Measurements from ENCODE around the gene PPP1R18. TPM values are rescaled to one million over a fixed set of nuclear protein-coding genes. Genes with fewer than 3 reads are reported as not detected.

PPP1R18 gene
- total RNA-seq, 6 experiments from 2014 or later = 135 to 149 (median 141) TPM

DNA sequence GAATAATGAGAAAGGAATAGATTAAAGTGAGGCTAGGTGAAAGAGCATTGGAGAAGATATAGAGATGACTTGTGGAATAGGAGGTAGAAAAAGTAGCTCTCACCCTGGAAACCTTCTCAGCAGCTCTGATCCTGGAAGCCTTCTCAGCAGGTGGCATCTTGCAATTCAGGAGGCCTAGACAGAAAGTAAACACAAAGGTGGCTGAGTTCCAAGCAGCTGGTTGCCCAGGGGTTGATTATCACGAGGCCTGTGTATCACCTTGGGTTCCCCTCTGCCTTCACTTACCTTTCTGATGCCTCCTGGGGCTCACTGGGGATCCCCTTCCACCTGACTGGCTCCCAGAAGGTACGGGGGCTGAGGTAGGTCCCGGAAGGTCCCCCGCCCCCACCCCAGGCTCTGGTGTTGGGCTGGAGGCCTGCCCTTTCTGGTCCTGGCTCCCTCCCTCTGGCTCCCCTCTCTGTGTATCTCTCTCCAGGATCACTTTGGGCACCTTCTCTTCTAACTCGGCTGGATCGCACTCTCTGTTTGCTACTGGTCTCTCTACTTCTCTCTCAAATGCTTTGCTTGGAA, 20.9 kb upstream of the PPP1R18 start:
- TF ChIP-seq, protein P1, sequence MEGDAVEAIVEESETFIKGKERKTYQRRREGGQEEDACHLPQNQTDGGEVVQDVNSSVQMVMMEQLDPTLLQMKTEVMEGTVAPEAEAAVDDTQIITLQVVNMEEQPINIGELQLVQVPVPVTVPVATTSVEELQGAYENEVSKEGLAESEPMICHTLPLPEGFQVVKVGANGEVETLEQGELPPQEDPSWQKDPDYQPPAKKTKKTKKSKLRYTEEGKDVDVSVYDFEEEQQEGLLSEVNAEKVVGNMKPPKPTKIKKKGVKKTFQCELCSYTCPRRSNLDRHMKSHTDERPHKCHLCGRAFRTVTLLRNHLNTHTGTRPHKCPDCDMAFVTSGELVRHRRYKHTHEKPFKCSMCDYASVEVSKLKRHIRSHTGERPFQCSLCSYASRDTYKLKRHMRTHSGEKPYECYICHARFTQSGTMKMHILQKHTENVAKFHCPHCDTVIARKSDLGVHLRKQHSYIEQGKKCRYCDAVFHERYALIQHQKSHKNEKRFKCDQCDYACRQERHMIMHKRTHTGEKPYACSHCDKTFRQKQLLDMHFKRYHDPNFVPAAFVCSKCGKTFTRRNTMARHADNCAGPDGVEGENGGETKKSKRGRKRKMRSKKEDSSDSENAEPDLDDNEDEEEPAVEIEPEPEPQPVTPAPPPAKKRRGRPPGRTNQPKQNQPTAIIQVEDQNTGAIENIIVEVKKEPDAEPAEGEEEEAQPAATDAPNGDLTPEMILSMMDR (IDR thresholded peaks at IDR 0.05) = no peak
- no peak overlapping the region for H3K4me3 Mint-ChIP-seq
- H3K27ac Mint-ChIP-seq = no peak overlapping the region
- no peaks in the 10 kb centered on the region for H3K4me1 Mint-ChIP-seq (ENCODE audit: low read depth)
- H3K36me3 Mint-ChIP-seq (ENCODE audit: low read depth) = peaks cover 31% of the 10 kb centered on the region
- H3K27me3 Mint-ChIP-seq (ENCODE audit: insufficient read depth) = peaks cover 2% of the 10 kb centered on the region; the same call in 1 of the 2 replicates
- no peak for DNase-seq
- no peaks in the 10 kb centered on the region for H3K9me3 Mint-ChIP-seq

DNA sequence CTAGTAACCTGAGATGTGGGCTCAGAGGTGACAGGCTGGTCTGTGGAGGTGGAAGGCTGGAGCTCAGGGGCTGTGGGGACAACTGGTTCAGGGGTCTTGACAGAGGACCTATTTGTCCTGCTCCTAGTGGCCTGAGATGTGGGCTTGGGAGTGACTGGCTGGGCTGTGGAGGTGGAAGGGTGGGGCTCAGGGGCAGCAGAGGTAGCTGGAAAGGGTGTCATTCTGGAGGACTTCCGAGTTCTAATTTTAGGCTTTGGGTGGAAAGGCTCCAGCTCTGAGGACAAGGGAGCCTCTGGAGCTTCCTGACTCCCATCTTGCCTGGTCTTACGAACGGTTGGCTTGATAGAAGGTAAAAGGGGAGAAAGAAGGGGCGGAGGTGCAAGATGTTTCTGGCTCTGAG, 19.2 kb upstream of the PPP1R18 start:
- Mint-ChIP-seq H3K4me1 (ENCODE audit: low read depth) (no peaks in the 10 kb centered on the region), H3K9me3 (no peaks in the 10 kb centered on the region), H3K4me3 (no peak overlapping the region), H3K36me3 (ENCODE audit: low read depth) (peaks cover 23% of the 10 kb centered on the region), H3K27ac (no peak overlapping the region), H3K27me3 (ENCODE audit: insufficient read depth) (peaks cover 2% of the 10 kb centered on the region; the same call in 1 of the 2 replicates)
- TF ChIP-seq, protein P1 (IDR thresholded peaks at IDR 0.05) = no peak
- no peak for DNase-seq

DNA sequence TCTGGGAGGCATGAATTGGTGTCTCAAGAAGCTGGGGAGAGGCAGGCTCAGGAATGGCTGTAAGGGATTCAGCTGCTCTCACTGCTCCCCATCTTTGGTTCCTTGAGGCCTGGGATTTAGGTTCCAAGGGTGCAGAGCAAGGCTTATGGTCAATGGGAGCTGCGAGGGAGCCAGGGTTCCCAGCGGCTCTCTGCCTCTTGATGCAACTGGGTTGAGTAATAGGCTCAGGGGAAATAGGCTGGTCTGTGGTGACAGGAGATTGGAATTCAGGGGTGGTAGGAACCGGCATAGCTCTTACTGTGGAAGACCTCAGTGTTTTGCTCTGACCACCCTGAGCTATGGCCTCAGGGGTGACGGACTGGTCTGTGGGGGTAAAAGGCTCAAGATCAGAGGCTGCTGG, 17.4 kb upstream of the PPP1R18 start:
- Mint-ChIP-seq H3K4me3 (no peak overlapping the region), H3K27ac (no peak overlapping the region), H3K36me3 (ENCODE audit: low read depth) (peaks cover 22% of the 10 kb centered on the region), H3K9me3 (no peaks in the 10 kb centered on the region), H3K27me3 (ENCODE audit: insufficient read depth) (no peaks in the 10 kb centered on the region), H3K4me1 (ENCODE audit: low read depth) (no peaks in the 10 kb centered on the region)
- TF ChIP-seq, protein P1 (IDR thresholded peaks at IDR 0.05) = no peak
- no peak for DNase-seq

DNA sequence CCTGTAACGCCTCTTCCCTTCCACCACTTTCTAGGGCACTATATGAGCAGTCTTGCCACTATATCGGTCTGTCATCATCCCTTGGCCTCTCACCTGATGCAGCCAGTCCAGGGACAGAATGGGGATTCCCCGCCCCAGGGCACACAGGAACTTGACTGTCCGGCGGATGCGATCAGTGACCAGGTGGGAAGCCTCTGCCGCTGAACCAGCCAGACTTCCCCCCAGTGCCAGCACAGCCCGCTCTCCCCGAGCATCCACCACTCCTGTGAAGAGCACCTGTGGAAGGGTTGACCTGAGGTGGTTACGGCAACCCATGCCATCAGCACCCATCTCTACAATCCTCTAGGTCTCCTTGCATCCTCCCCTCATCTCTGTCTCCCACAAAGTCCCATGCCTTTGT, 16.6 kb upstream of the PPP1R18 start:
- Mint-ChIP-seq H3K4me3 (no peak overlapping the region), H3K36me3 (ENCODE audit: low read depth) (peaks cover 22% of the 10 kb centered on the region)
- DNase-seq = no peak

DNA sequence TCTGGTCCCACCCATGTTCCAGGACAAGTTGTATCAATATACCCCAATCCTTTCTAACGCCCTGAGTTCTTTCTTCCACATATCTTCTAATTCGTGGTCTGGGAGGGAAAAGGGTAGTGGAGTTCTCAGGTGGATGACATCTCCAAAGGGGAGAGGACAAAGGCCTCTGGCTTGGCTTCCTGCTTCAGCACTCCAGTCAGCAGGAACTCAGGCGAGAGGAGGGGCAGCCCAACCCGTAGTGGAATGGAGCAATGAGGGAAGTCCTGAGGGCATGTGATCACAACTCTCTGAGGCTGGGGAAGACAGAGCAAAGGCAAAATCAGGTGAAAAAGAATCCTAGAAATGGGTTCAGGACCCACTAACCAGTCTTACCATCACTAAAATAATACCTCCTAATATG, 13.9 kb upstream of the PPP1R18 start:
- no peak for DNase-seq
- peaks cover 17% of the 10 kb centered on the region for H3K36me3 Mint-ChIP-seq (ENCODE audit: low read depth)
- TF ChIP-seq, protein P1 (IDR thresholded peaks at IDR 0.05) = no peak
- no peak overlapping the region for H3K27ac Mint-ChIP-seq
- H3K9me3 Mint-ChIP-seq = no peaks in the 10 kb centered on the region
- no peak overlapping the region for H3K4me3 Mint-ChIP-seq
- H3K4me1 Mint-ChIP-seq (ENCODE audit: low read depth) = peaks cover 1% of the 10 kb centered on the region; the same call in 1 of the 2 replicates
- H3K27me3 Mint-ChIP-seq (ENCODE audit: insufficient read depth) = no peaks in the 10 kb centered on the region

More for the DNA sequence above, 16.6 kb upstream of the PPP1R18 start:
- Mint-ChIP-seq H3K27me3 (ENCODE audit: insufficient read depth) (no peaks in the 10 kb centered on the region), H3K9me3 (no peaks in the 10 kb centered on the region), H3K4me1 (ENCODE audit: low read depth) (no peaks in the 10 kb centered on the region), H3K27ac (no peak overlapping the region)
- TF ChIP-seq, protein P1 (IDR thresholded peaks at IDR 0.05) = no peak

Measured in HFFc6 (cell line).